ENCODE measurements around the gene ZNF366. TPM values are rescaled to one million over a fixed set of nuclear protein-coding genes. Genes with fewer than 3 reads are reported as not detected.

The ZNF366 gene
- total RNA-seq, 2 experiments from 2014 or later = not detected

DNA sequence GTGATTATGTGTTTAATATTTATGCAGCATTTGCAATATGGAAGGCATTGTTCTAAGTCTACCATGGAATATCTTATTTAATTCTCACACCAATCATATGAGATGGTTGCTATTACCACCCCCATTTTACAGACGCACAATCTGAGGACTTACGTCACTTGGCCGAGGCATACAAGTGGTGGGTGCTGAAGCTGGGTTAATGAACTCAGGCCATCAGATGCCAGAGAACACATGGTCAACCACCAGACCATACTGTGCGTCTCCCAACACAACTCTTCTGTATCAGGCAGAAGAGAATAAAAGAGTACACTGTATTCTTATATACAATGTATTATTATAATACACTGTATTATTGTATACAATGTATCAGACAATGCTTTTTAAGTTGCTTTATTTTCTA is 59.5 kb downstream of the ZNF366 start:
- Mint-ChIP-seq H3K4me1 (no peaks in the 10 kb centered on the region), H3K27me3 (peaks cover 3% of the 10 kb centered on the region), H3K9me3 (no peaks in the 10 kb centered on the region), H3K4me3 (no peak overlapping the region), H3K27ac (no peak overlapping the region), H3K36me3 (ENCODE audit: low read depth) (no peaks in the 10 kb centered on the region)
- POLR2A ChIA-PET = no interaction called here
- CTCF ChIA-PET = no interaction called here
- DNase-seq = no peak

GRCh38 chr5:72445969-72446368 is 61.2 kb downstream of the ZNF366 start:
- no peak overlapping the region for H3K27ac Mint-ChIP-seq
- no peak for DNase-seq
- peaks cover 3% of the 10 kb centered on the region for H3K27me3 Mint-ChIP-seq
- CTCF ChIA-PET = no interaction called here
- no peak overlapping the region for H3K4me3 Mint-ChIP-seq
- H3K4me1 Mint-ChIP-seq = no peaks in the 10 kb centered on the region
- no peaks in the 10 kb centered on the region for H3K36me3 Mint-ChIP-seq (ENCODE audit: low read depth)
- H3K9me3 Mint-ChIP-seq = no peaks in the 10 kb centered on the region
- POLR2A ChIA-PET = no interaction called here

DNA sequence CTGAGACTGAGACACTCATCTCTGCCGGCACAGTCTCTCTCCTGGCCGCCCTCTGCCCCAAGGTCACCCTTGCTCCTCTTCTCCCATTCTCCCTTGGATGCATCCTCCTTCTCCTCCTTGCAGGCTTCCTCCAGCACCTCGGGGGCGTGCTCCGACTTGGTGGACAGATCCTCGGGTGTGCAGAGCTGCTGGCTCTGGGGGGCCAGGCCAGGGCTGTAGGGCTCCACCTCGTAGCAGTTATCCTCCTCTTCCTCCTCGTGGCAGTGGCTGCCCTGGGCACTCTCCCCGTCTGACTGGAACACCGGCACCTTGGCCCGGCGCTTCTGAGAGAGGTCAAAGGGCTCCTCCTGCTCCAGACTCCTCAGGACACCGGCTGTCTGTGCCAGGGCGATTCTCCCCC is 63.3 kb downstream of the ZNF366 start:
- Mint-ChIP-seq H3K27me3 (no peaks in the 10 kb centered on the region), H3K27ac (no peak overlapping the region), H3K4me3 (no peak overlapping the region), H3K9me3 (no peaks in the 10 kb centered on the region), H3K36me3 (ENCODE audit: low read depth) (no peaks in the 10 kb centered on the region), H3K4me1 (no peaks in the 10 kb centered on the region)
- DNase-seq = no peak
- ChIA-PET POLR2A (no interaction called here), CTCF (no interaction called here)

DNA sequence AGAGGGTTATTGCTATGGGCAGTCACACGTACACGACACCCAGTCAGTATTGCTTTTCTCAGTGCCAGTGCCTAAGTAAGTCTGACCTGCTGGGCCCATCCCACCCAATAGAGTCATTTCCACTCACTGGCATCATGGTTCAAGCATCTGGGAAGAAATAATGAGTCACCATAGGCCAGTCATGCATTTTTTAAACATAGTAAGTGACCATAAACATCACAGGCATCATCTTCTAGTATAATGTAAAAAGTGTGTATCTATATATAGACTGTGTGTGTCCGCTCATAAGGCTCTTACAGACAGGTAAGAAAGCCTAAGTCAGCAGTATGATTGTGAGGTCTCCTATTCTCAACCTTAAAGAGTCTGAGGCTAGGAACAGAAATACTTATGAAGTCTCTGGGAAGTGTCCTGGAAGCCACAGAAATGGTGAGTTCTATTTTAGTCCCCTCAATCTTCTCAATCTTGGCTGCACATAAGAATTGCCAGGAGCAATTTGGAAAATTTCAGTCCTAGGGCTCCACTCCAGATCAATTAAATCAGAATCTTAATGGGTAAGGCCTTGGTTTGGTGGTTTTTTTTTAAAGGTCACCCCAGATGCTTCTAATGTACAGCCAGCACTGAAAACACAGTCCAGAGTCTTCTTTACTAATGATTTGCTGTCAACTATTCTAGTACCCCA is 65.2 kb downstream of the ZNF366 start:
- H3K4me1 Mint-ChIP-seq = no peaks in the 10 kb centered on the region
- H3K27ac Mint-ChIP-seq = no peak overlapping the region
- DNase-seq = no peak
- no peak overlapping the region for H3K4me3 Mint-ChIP-seq
- CTCF ChIA-PET = no interaction called here
- POLR2A ChIA-PET = no interaction called here
- H3K9me3 Mint-ChIP-seq = no peaks in the 10 kb centered on the region
- H3K27me3 Mint-ChIP-seq = no peaks in the 10 kb centered on the region
- H3K36me3 Mint-ChIP-seq (ENCODE audit: low read depth) = no peaks in the 10 kb centered on the region

DNA sequence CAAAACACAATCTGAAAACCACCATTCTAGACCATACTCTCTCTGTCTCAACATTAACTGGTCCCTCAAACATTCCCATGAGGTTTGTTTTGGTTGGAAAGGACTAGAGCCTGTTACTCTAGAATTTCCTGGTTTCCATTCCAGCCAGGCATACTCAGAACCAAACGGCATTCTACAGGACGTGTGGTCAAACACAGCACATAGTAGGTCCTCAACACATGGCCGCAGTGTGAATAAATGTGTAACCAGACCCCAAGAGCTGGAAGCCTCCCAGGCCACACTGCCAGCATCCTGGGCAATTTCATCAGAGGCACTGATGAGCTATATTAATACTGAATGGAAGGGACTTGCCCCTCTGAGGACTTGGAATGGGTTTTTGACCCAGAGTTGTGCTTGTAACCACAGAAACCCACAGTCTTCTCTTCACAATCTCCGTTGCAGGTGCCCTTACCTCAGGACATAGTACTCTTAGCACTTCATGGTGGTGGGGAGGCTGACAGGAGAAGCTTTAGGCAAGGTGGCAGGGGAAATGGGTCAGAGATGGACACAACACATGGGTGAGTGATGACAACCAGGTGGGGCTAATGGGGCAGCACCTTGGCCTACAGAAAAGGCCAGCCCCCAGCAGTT is 66.0 kb downstream of the ZNF366 start:
- POLR2A ChIA-PET = no interaction called here
- H3K27me3 Mint-ChIP-seq = no peaks in the 10 kb centered on the region
- H3K4me1 Mint-ChIP-seq = no peaks in the 10 kb centered on the region
- CTCF ChIA-PET = no interaction called here
- no peak overlapping the region for H3K27ac Mint-ChIP-seq
- no peaks in the 10 kb centered on the region for H3K9me3 Mint-ChIP-seq
- no peak overlapping the region for H3K4me3 Mint-ChIP-seq
- no peak for DNase-seq
- H3K36me3 Mint-ChIP-seq (ENCODE audit: low read depth) = no peaks in the 10 kb centered on the region

- POLR2A ChIA-PET = no interaction called here
- CTCF ChIA-PET = no interaction called here
- H3K4me3 Mint-ChIP-seq = no peak overlapping the region
Observed at GRCh38 chr5:72440207-72440638, 67.0 kb downstream of the ZNF366 start.

DNA sequence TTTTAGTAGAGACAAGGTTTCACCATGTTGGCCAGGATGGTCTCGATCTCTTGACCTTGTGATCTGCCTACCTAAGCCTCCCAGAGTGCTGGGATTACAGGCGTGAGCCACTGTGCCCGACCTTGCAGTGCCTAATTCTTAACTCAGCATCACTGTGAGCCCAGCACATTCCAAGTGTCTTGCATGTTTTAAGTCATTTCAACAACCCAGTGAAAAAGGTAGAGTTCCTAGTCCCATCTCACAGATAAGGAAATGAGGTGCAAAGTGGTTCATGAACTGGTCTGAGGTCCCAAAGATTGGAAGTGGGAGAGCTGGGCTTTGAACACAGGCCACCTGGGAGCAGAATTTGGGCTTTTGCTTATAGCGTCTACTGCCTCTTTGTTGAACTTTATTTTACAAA is 68.0 kb downstream of the ZNF366 start:
- Mint-ChIP-seq H3K4me1 (no peaks in the 10 kb centered on the region), H3K27me3 (peaks cover 1% of the 10 kb centered on the region), H3K9me3 (no peaks in the 10 kb centered on the region), H3K36me3 (ENCODE audit: low read depth) (no peaks in the 10 kb centered on the region), H3K27ac (no peak overlapping the region), H3K4me3 (no peak overlapping the region)
- ChIA-PET CTCF (no interaction called here), POLR2A (no interaction called here)
- no peak for DNase-seq

More at GRCh38 chr5:72440207-72440638, 67.0 kb downstream of the ZNF366 start:
- Mint-ChIP-seq H3K36me3 (ENCODE audit: low read depth) (no peaks in the 10 kb centered on the region), H3K9me3 (no peaks in the 10 kb centered on the region), H3K27ac (no peak overlapping the region), H3K4me1 (no peaks in the 10 kb centered on the region), H3K27me3 (no peaks in the 10 kb centered on the region)
- no peak for DNase-seq

DNA sequence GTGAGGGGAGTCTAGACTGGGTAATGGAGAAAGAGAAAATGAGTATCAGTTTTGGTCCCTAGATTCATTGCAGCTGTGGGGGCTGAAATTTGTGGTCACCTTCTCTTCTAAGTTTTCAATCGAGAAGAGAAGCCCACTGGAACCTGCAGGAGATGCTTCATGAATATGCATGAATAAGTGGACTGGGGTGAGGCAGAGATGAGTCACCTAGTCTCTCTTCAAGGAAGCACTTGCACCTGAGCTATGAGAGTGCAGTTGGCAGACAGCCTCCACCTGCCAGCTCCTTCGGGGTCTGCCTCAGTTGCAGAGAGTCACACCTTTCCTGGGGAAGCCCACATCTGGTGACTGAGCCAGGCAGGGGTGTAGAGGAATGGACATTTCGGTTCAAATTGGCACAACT is 69.1 kb downstream of the ZNF366 start:
- Mint-ChIP-seq H3K4me3 (no peak overlapping the region), H3K9me3 (no peaks in the 10 kb centered on the region), H3K27ac (no peak overlapping the region), H3K4me1 (no peaks in the 10 kb centered on the region), H3K36me3 (ENCODE audit: low read depth) (no peaks in the 10 kb centered on the region), H3K27me3 (peaks cover 5% of the 10 kb centered on the region)
- no peak for DNase-seq
- POLR2A ChIA-PET = no interaction called here
- CTCF ChIA-PET = no interaction called here

- ChIA-PET CTCF (no interaction called here), POLR2A (no interaction called here)
- H3K4me1 Mint-ChIP-seq = no peaks in the 10 kb centered on the region
- H3K27ac Mint-ChIP-seq = no peak overlapping the region
- H3K9me3 Mint-ChIP-seq = no peaks in the 10 kb centered on the region
- H3K27me3 Mint-ChIP-seq = peaks cover 5% of the 10 kb centered on the region
- H3K4me3 Mint-ChIP-seq = no peak overlapping the region
- no peak for DNase-seq
- no peaks in the 10 kb centered on the region for H3K36me3 Mint-ChIP-seq (ENCODE audit: low read depth)
Observed at GRCh38 chr5:72436796-72437471, 70.3 kb downstream of the ZNF366 start.

DNA sequence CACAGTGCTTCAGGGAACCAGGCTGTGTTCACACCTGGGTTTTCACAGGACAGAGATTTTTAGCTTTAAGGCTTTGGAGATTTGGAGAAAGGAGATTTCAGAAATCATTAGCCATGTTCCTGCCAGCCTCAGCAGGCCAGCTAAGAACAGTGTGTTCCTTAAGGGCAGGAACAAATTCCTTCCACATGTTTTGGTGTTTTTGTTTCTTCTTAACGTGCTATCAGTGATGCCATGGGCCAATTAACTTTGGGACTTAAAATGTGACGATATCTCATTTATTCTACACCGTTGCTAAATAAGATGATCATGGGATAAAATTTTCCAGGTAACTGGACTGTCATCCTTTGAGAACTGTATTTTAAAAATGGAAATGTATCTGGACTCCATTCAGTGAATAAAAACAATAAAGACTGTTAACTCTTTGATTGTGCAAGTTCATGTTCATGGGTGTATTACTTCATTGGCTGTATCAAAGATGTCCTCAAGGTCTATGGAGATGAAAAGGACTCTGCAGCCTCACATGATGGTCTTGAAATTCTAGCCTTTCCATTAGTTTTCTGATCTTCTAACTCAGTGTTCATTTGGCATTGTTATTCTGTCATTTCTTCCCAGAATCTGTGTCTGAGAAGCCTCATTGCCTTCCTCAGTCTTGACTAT is 72.3 kb downstream of the ZNF366 start:
- Mint-ChIP-seq H3K27me3 (peaks cover 5% of the 10 kb centered on the region), H3K27ac (no peak overlapping the region), H3K36me3 (ENCODE audit: low read depth) (no peaks in the 10 kb centered on the region), H3K4me3 (no peak overlapping the region), H3K4me1 (no peaks in the 10 kb centered on the region), H3K9me3 (no peaks in the 10 kb centered on the region)
- ChIA-PET POLR2A (no interaction called here), CTCF (no interaction called here)
- DNase-seq = no peak

GRCh38 chr5:72434056-72434780 is 73.0 kb downstream of the ZNF366 start:
- Mint-ChIP-seq H3K4me3 (no peak overlapping the region), H3K4me1 (no peaks in the 10 kb centered on the region), H3K27me3 (peaks cover 5% of the 10 kb centered on the region), H3K9me3 (no peaks in the 10 kb centered on the region), H3K27ac (no peak overlapping the region), H3K36me3 (ENCODE audit: low read depth) (no peaks in the 10 kb centered on the region)
- no peak for DNase-seq
- ChIA-PET POLR2A (no interaction called here), CTCF (interaction anchor here (0.9 kb wide), 1 partner anchor 1367 kb away, joined by 3 read pairs; no protein-coding TSS in a partner anchor)

DNA sequence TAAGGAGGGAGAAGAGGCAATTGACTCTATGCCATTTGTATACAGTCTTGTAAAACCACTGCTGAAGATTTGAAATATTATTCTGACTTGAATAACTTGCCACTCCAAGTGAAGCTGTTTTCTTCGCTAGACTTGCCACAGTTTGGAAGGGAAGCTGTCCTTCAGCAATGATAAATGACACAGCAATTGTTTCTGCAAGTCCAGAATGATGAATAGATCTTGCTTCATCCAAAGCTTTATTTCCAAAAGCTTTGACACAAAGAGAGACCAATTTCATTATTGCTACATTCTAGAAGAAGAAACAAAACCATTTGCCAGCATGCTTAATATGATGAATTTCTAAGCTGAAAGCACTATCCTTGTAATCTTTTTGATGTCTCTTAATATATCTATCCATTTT is 73.7 kb downstream of the ZNF366 start:
- ChIA-PET POLR2A (no interaction called here), CTCF (interaction anchor here (0.9 kb wide), 1 partner anchor 1368 kb away, joined by 3 read pairs; no protein-coding TSS in a partner anchor)
- no peak for DNase-seq
- H3K9me3 Mint-ChIP-seq = no peaks in the 10 kb centered on the region
- peaks cover 5% of the 10 kb centered on the region for H3K27me3 Mint-ChIP-seq
- no peaks in the 10 kb centered on the region for H3K36me3 Mint-ChIP-seq (ENCODE audit: low read depth)
- no peak overlapping the region for H3K4me3 Mint-ChIP-seq
- H3K4me1 Mint-ChIP-seq = no peaks in the 10 kb centered on the region
- no peak overlapping the region for H3K27ac Mint-ChIP-seq

DNA sequence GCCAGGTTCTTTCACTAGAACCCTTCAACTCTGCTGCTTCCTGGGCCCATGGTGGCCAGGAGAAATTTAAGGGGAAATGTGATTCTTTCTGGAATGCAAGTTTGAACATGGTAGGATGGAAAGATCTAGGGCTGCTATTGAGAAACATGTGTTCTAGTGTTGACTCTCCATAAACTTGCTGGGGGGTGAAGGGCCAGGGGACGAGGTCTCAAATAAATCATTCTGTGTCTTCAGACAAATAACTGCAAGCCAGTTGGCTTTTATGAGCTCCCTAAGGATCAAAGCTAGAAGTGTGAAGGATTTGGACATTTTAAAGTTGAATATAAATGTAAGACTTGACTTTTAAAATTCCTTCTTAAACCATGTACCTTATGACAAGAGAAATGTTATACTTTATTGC is 78.5 kb downstream of the ZNF366 start:
- Mint-ChIP-seq H3K4me1 (no peaks in the 10 kb centered on the region), H3K9me3 (no peaks in the 10 kb centered on the region), H3K27me3 (peaks cover 20% of the 10 kb centered on the region), H3K4me3 (no peak overlapping the region), H3K27ac (no peak overlapping the region), H3K36me3 (ENCODE audit: low read depth) (no peaks in the 10 kb centered on the region)
- ChIA-PET POLR2A (no interaction called here), CTCF (no interaction called here)
- DNase-seq = no peak

Measured in activated CD4-positive, alpha-beta memory T cell treated with anti-CD3 and anti-CD28 coated beads, Interleukin-2, amount 10 ng/mL, durations not matched to agents 7 days and 5 days (primary cell).